Measurements from ENCODE around the gene LGI4.

LGI4 gene

DNA sequence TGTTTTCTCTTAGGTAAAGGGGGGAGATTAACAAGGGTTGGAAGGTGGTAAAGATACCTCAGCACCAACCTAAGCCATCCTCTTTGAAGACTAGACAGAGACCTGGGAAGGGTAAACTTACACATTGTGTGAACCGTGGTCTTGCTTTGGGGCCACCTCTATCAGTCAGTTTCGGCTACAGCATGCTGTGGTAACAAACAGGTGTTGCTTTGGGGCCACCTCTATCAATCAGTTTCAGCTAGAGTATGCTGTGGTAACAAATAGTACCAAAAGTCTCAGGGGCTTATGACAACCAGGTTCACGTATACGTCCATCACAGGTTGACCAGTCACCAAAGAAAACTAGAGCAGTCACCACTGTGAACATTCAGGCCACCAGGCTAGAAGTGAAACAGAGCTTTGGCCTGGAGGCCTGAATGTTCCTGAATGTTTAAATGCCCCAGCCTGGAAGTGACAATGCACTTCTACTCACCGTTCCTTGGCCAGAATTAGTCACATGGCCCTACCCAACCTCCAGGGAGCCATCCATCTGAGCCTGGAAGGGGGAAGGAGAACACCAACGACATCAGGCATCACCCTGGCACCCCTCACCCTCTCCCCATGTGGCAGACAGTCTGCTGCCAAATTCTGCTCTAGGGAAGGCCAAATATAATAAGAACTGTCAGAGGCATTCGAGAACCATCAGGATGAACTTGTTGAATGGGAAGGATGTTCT is 12.0 kb upstream of the LGI4 start:
- DNase-seq (ENCODE audit: low read depth), result no peak
- TF ChIP-seq CTCF (IDR thresholded peaks at IDR 0.05; ENCODE audit: control insufficient read depth, extremely low read depth, insufficient read depth), result no peak
- H3K4me3 ChIP-seq (ENCODE audit: low read depth, low read length), result no peak overlapping the region

- no peak for TF ChIP-seq CTCF (IDR thresholded peaks at IDR 0.05; ENCODE audit: control insufficient read depth, extremely low read depth, insufficient read depth)
- no peak for DNase-seq (ENCODE audit: low read depth)
- H3K4me3 ChIP-seq (ENCODE audit: low read depth, low read length), result no peak overlapping the region
Measured at GRCh38 chr19:35144600-35145436, 10.0 kb upstream of the LGI4 start.

GRCh38 chr19:35144259-35144599 is 9.4 kb upstream of the LGI4 start:
- DNase-seq (ENCODE audit: low read depth), result no peak
- TF ChIP-seq CTCF (IDR thresholded peaks at IDR 0.05; ENCODE audit: control insufficient read depth, extremely low read depth, insufficient read depth), result no peak
- H3K4me3 ChIP-seq (ENCODE audit: low read depth, low read length), result no peak overlapping the region

DNA sequence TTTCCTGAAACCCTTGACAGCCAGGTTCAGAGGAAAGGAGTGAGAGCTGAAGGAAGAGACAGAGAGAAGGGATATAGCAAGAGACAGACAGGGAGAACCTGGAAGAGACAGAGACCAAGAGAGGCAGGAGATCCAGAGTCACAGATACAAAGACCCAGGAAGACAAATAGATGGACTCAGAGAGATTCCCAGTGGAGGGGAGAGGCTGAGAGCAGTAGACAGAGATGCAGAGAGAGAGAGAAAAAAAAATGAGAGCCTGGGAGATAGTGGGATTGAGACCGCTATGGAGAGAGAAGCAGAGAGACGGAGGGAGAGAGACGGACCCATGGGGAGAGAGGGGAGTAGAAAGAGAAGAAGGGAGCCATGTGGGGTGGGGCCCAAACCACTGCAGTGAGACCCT is 9.0 kb upstream of the LGI4 start:
- TF ChIP-seq CTCF (IDR thresholded peaks at IDR 0.05; ENCODE audit: control insufficient read depth, extremely low read depth, insufficient read depth), result no peak
- no peak for DNase-seq (ENCODE audit: low read depth)
- H3K4me3 ChIP-seq (ENCODE audit: low read depth, low read length), result no peak overlapping the region

- no peak for TF ChIP-seq CTCF (IDR thresholded peaks at IDR 0.05; ENCODE audit: control insufficient read depth, extremely low read depth, insufficient read depth)
- DNase-seq (ENCODE audit: low read depth), result no peak
- no peak within 1 kb of the TSS for H3K4me3 ChIP-seq (ENCODE audit: low read depth, low read length)
Measured at GRCh38 chr19:35143231-35143715, 8.4 kb upstream of the LGI4 start, which contains the start of gene FXYD7. TSS of gene FXYD7 (plus strand) at chr19:35143255. CDS start at chr19:35143334, 79 bp downstream.

GRCh38 chr19:35142606-35143230 is 7.9 kb upstream of the LGI4 start:
- H3K4me3 ChIP-seq (ENCODE audit: low read depth, low read length), result no peak overlapping the region
- peak; percentile 58 for TF ChIP-seq CTCF (IDR thresholded peaks at IDR 0.05; ENCODE audit: control insufficient read depth, extremely low read depth, insufficient read depth)
- no peak for DNase-seq (ENCODE audit: low read depth)

All from LNCaP clone FGC (cell line).